OCI-LY3 (cell line): ENCODE results near the gene LRRTM3.

Experiments
- CTCF ChIP-seq: fragments of 200-600, 300-600 bp; sonication (generic); IDR thresholded peaks from 2 replicates; pipeline ENCODE4 v1.5.1; 2014; ENCODE audit warnings: antibody characterized with exemption, low read length, low read depth
- EZH2phosphoT487 ChIP-seq: fragments of 200-600 bp; shearing (Covaris generic); IDR thresholded peaks from 2 replicates; pipeline ENCODE4 v1.6.1; 2018; ENCODE audit warnings: antibody characterized with exemption, mixed run types, low read depth

DNA sequence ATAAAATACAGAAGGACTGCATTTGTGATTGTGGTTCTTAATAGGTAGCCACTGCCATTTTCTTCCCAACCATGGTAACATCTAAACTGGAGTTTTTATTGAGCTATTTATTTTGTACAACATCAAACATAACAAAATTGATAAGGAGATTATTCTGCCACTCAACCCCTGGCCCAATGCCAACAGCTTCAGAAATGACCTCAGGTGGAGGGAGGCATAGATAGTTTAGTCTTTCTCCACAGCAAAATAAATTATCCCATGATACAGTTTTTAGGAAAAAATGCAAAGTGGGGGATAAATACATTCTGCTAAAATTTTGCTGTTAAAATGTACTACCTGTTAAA is 57.6 kb downstream of the LRRTM3 start:
- TF ChIP-seq CTCF (no peak), EZH2phosphoT487 (no peak)
